HG02610 (cell line): ENCODE results near the gene SLC6A8.
"Not testable (repeated sequence)": the region's sequence is repeated elsewhere in the genome, so short reads cannot be mapped to it uniquely, and the experiment has no call there.

Source experiments
- ATAC-seq: cut with Tn5 transposase; IDR thresholded peaks from one replicate; pipeline ENCODE4 v1.9.1; 2021; ENCODE audit warnings: mild to moderate bottlenecking, moderate library complexity; ENCODE audit not compliant: unreplicated experiment

SLC6A8 gene

GRCh38 chrX:153743468-153744209 is 55.9 kb downstream of the SLC6A8 start:
- ATAC-seq: not testable (repeated sequence)

DNA sequence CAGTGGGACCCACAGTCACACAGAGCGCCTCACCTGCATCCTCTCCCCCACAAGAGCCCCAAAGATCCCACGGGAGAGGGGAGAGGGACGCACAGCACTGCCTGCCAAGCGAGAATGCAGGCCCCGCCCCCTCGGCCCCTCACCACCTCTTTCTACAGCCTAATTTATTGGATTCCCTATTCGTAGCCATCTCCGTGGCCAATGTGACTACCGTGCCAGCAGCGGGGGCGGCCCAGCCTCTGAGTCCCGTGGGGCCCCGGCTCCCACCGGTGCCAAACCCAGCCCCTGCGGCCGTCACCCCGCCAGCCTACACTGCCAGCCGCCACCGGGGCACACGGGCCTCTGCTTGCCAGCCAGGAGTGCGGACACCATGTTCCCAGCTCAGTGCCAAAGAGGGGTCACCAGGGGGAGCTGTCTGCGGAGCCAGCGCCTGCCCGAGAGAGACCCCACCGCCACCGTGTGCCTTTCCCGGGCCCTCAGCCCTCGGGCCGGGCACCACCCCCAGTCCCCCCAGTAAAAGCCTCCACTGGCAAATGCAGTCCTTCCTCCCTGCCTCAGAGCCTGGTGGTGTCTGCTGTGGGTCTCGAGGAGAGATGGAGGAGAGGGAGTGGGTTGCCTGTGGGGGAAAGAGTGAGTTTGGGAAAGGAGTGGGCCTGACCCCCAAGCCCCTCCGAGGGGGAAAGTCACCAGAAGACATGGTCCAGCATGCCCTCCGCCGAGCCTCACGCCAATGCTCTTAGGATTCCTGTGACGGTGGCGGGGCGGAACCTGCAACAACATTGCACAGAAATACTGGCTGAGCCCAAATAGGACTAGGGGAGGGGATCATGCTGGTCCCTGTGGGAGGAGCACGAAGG is 56.7 kb downstream of the SLC6A8 start:
- no peak for ATAC-seq

DNA sequence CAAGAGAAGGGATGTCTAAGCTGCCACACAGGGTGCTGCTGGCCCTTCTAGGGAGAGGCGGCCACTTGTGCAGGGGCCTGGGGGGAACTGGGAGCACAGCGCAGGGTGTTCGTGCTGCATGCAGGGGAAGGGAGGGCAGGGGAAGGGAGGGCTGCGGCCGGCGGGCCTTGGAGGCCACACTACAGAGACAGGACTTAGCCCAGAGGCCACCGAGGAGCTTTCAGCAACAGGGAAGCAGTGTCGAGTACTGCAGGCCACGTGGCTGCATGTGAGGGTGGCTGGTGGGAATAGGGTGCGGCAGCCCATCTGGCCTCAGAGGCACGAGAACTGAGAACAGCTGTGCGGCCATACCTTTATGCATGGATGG is 57.3 kb downstream of the SLC6A8 start:
- not testable (repeated sequence) for ATAC-seq
